ENCODE measurements around the gene FAM199X.
A peak's percentile ranks its signal among the peaks of the same experiment; 100 is the strongest.

The FAM199X gene

DNA sequence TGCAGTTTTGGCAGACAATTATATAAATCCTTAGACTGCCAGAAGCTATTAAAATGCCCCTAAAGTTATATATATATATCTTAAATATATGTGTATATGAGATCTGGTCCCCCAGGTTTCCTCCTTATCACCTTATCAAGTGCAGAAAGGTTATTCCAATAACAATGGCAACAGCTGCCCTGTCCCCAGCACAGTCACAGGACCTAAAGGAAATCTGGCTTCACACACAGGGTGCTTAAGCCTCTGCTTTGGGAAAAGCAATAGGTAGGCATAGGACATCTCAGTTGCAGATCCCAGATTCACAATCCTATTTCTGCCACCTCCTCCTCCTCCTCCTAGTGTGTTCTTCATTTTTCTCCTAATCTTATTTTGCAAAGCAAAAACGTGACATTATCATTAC, 15.2 kb upstream of the FAM199X start:
- no peak overlapping the region for H3K4me3 ChIP-seq (ENCODE audit: low read depth, low read length)
- ChIA-PET CTCF (no interaction called here), POLR2A (no interaction called here)
- no peak for DNase-seq (ENCODE audit: low read depth, low spot score)
- TF ChIP-seq, protein P1, sequence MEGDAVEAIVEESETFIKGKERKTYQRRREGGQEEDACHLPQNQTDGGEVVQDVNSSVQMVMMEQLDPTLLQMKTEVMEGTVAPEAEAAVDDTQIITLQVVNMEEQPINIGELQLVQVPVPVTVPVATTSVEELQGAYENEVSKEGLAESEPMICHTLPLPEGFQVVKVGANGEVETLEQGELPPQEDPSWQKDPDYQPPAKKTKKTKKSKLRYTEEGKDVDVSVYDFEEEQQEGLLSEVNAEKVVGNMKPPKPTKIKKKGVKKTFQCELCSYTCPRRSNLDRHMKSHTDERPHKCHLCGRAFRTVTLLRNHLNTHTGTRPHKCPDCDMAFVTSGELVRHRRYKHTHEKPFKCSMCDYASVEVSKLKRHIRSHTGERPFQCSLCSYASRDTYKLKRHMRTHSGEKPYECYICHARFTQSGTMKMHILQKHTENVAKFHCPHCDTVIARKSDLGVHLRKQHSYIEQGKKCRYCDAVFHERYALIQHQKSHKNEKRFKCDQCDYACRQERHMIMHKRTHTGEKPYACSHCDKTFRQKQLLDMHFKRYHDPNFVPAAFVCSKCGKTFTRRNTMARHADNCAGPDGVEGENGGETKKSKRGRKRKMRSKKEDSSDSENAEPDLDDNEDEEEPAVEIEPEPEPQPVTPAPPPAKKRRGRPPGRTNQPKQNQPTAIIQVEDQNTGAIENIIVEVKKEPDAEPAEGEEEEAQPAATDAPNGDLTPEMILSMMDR (IDR thresholded peaks at IDR 0.05; ENCODE audit: insufficient read depth, low read length, missing control alignments), result no peak

DNA sequence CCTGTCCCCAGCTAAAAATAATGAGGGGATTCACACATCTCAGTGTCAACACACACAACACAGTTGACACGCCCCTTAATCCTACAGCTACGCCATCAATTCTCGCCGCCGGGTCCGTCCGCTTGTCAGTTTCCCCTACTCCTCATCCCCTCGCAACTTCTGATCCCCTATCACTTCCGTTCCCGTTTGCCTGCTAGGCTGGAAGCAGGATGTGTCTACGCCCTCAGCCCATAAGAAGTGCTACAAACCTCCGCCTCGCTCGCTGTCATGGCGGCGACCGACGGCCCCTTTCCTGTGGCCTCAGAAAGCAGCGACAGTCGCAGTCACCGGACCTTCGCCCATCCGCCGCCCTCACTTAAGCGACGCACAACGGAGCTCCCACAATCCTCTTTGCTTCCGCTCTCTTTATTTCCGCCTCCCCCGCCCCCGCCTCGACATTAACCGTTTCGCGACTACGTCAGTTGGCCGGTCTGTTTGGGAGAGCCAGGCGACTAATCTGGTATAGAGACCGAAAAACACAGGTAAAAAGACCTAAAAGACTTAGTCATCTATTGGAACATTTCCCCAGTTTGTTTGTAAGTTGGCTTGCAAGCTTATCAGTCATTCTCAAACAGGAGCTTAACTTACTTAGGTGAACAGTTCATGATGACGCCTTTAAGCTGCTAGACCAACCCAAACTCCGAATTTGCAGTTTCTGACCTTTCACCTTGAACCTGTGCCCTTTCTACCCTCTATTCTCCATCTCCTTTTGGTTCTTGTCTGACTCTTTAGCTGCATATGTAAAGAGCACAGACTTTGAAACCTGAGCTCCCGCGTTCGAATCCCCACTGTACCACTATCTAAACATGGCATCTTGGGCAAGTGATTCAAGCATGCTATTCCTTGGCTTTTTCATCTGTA, 9.4 kb upstream of the FAM199X start, which contains the start of gene SLC25A53:
Gene SLC25A53, minus strand, starts transcription at position 380 of the 900 bp plus-strand sequence. CDS start 51,752 bp downstream, outside the sequence.
- ChIA-PET POLR2A (interaction anchor here (1.4 kb wide), 1 partner anchor 9 kb away, joined by 18 read pairs; the partner anchor contains the start of gene FAM199X), CTCF (interaction anchor here (2.8 kb wide), 2 partner anchors 10 to 20 kb away, joined by 10 to 26 read pairs; partner anchors contain the start of gene FAM199X)
- TF ChIP-seq, protein P1 (IDR thresholded peaks at IDR 0.05; ENCODE audit: insufficient read depth, low read length, missing control alignments), result no peak
- H3K4me3 ChIP-seq (ENCODE audit: low read depth, low read length), result peak within 1 kb of the TSS; percentile 73
- no peak for DNase-seq (ENCODE audit: low read depth, low spot score)

DNA sequence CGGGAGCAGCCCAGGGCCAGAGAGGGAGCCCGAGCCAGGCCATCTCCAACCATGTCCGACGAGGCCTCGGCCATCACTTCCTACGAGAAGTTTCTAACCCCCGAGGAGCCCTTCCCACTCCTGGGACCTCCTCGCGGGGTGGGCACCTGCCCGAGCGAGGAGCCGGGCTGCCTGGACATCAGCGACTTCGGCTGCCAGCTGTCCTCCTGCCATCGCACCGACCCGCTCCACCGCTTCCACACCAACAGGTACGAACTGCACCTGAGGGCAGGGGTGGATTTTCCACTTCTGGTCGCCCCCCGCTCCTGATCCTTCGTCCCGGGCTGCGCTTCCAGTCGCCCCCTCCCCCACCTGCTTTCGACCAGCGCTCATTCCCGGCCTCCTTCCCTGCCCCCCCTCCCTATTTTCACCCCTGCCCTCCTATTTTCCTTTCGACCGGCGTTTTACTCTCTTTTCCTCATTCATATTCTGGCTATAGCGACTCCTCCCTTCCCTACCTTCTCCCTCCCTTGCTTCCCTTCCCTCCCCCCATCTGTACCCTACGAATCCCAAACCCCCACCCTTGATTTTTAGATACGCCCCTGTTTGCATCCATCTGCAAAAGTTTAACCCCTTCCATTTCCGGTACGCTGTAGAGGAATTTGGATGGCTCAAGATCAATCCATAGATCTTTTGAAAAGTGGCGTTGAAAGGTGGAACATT, 633 bp downstream of the FAM199X start:
- DNase-seq (ENCODE audit: low read depth, low spot score), result no peak
- POLR2A ChIA-PET, result interaction anchor here (2.1 kb wide), 1 partner anchor 10 kb away, joined by 18 read pairs; the partner anchor contains the start of gene SLC25A53
- CTCF ChIA-PET, result interaction anchor here (0.6 to 2.9 kb wide), 7 partner anchors 8 to 68 kb away, joined by 3 to 26 read pairs (median 5); partner anchors contain the start of gene SLC25A53

DNA sequence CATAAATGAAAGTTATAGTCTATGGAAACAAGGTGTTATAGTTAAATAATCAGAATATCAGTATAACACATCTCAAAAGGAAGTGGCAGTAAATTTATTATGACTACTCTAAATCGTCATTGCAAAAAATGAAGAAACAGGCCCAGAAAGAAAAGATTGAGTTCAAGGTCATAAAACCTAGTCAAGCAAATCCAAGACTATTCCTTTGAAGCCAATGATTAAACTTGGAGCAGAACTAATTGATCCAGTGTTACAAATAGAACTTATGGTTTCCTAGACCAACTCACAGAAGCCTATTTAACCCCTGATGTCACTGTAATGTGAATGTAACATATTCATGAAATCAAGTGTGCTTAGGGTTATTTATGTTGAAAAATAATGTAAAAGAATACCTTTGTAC, 1.9 kb downstream of the FAM199X start:
- POLR2A ChIA-PET, result no interaction called here
- TF ChIP-seq, protein P1 (IDR thresholded peaks at IDR 0.05; ENCODE audit: insufficient read depth, low read length, missing control alignments), result no peak
- CTCF ChIA-PET, result interaction anchor here (1.6 to 2.9 kb wide), 2 partner anchors 11 kb away, joined by 5 to 26 read pairs; partner anchors contain the start of gene SLC25A53
- no peak for DNase-seq (ENCODE audit: low read depth, low spot score)
- peak overlapping the region; percentile 23 for H3K4me3 ChIP-seq (ENCODE audit: low read depth, low read length)

More for the DNA sequence above, 633 bp downstream of the FAM199X start:
- peak overlapping the region; percentile 80 for H3K4me3 ChIP-seq (ENCODE audit: low read depth, low read length)
- TF ChIP-seq, protein P1 (IDR thresholded peaks at IDR 0.05; ENCODE audit: insufficient read depth, low read length, missing control alignments), result no peak

DNA sequence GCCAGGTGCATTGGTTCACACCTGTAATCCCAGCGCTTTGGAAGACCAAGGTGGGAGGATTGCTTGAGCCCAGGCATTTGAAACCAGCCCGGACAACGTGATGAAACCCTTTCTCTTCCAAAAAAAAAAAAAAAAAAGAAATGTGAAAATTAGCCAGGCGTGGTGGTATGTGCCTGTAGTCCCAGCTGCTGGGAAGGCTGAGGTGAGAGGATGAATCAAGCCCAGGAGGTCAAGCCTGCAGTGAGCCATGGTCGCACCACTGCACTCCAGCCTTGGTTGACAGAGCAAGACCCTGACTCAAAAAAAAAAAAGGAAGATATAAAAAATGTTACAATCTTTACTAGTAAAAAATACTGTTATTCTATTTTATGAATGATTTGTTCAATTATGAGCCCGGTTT, 5.9 kb downstream of the FAM199X start:
- no peak for DNase-seq (ENCODE audit: low read depth, low spot score)
- TF ChIP-seq, protein P1 (IDR thresholded peaks at IDR 0.05; ENCODE audit: insufficient read depth, low read length, missing control alignments), result no peak
- CTCF ChIA-PET, result no interaction called here
- H3K4me3 ChIP-seq (ENCODE audit: low read depth, low read length), result no peak overlapping the region
- POLR2A ChIA-PET, result no interaction called here
